Liver (tissue), 3 donors: ENCODE results near the gene DNAJC10.

Experiments used
- EGR1 ChIP-seq, 2 donors: IDR thresholded peaks; 2 replicates each; pipeline ENCODE4 v1.6.1; 2016 to 2018; ENCODE audit warnings: antibody characterized with exemption in 2 of 2, low read depth in 2 of 2
- FOXA1 ChIP-seq: IDR thresholded peaks from 2 replicates; pipeline ENCODE4 v1.6.1; 2016; ENCODE audit warnings: antibody characterized with exemption
- GABPA ChIP-seq, 2 donors: IDR thresholded peaks in 1 of 2; conservative IDR thresholded peaks in 1 of 2; 2 replicates each; pipeline ENCODE4 v1.6.1; 2016; ENCODE audit warnings: antibody characterized with exemption in 2 of 2, mild to moderate bottlenecking in 1 of 2, moderate library complexity in 1 of 2
- HNF4A ChIP-seq, 2 donors: conservative IDR thresholded peaks; 2 replicates each; pipeline ENCODE4 v1.6.1; 2016; ENCODE audit warnings: antibody characterized with exemption in 2 of 2, mild to moderate bottlenecking in 2 of 2
- MAX ChIP-seq: IDR thresholded peaks from 2 replicates; pipeline ENCODE4 v1.6.1; 2016; ENCODE audit warnings: antibody characterized with exemption
- NR2F2 ChIP-seq: IDR thresholded peaks from 2 replicates; pipeline ENCODE4 v1.6.1; 2016; ENCODE audit warnings: antibody characterized with exemption
- RAD21 ChIP-seq, 2 donors: IDR thresholded peaks; 2 replicates each; pipeline ENCODE4 v1.6.1; 2016; ENCODE audit warnings: antibody characterized with exemption in 2 of 2, mild to moderate bottlenecking in 2 of 2
- REST ChIP-seq: IDR thresholded peaks from 2 replicates; pipeline ENCODE4 v1.6.1; 2016; ENCODE audit warnings: antibody characterized with exemption, mild to moderate bottlenecking
- RXRA ChIP-seq, 2 donors: IDR thresholded peaks; 2 replicates each; pipeline ENCODE4 v1.6.1; 2017 to 2018; ENCODE audit warnings: antibody characterized with exemption in 2 of 2, mild to moderate bottlenecking in 1 of 2
- SP1 ChIP-seq: IDR thresholded peaks from 2 replicates; pipeline ENCODE4 v1.6.1; 2018; ENCODE audit warnings: antibody characterized with exemption, mild to moderate bottlenecking
- TAF1 ChIP-seq: conservative IDR thresholded peaks from 2 replicates; pipeline ENCODE4 v1.6.1; 2016; ENCODE audit warnings: antibody characterized with exemption, mild to moderate bottlenecking
- ZBTB33 ChIP-seq: IDR thresholded peaks from 2 replicates; pipeline ENCODE4 v1.6.1; 2016; ENCODE audit warnings: antibody characterized with exemption
- TF ChIP-seq, protein P1 (sequence below): fragments of 150-350 bp; IDR thresholded peaks from 2 replicates; pipeline ENCODE4 v1.5.1; 2017; ENCODE audit warnings: improper control_type of control experiment, low read depth, low read length; ENCODE audit not compliant: missing input control
- TF ChIP-seq, protein P2 (sequence below): IDR thresholded peaks from 2 replicates; pipeline ENCODE4 v1.6.1; 2016; ENCODE audit warnings: antibody characterized with exemption
- donor health status: healthy.
- donor health status: healthy.

- TF ChIP-seq, protein P1, sequence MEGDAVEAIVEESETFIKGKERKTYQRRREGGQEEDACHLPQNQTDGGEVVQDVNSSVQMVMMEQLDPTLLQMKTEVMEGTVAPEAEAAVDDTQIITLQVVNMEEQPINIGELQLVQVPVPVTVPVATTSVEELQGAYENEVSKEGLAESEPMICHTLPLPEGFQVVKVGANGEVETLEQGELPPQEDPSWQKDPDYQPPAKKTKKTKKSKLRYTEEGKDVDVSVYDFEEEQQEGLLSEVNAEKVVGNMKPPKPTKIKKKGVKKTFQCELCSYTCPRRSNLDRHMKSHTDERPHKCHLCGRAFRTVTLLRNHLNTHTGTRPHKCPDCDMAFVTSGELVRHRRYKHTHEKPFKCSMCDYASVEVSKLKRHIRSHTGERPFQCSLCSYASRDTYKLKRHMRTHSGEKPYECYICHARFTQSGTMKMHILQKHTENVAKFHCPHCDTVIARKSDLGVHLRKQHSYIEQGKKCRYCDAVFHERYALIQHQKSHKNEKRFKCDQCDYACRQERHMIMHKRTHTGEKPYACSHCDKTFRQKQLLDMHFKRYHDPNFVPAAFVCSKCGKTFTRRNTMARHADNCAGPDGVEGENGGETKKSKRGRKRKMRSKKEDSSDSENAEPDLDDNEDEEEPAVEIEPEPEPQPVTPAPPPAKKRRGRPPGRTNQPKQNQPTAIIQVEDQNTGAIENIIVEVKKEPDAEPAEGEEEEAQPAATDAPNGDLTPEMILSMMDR, result no peak
- TF ChIP-seq RXRA (IDR thresholded peaks at IDR 0.05), result no peak
- no peak for TF ChIP-seq REST
- TF ChIP-seq SP1, result no peak
- no peak for TF ChIP-seq TAF1
- TF ChIP-seq EGR1 (IDR thresholded peaks at IDR 0.05; ENCODE audit: low read depth in 2 of 2), result no peak
- TF ChIP-seq, protein P2, sequence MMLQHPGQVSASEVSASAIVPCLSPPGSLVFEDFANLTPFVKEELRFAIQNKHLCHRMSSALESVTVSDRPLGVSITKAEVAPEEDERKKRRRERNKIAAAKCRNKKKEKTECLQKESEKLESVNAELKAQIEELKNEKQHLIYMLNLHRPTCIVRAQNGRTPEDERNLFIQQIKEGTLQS, result no peak
- no peak for TF ChIP-seq NR2F2
- TF ChIP-seq FOXA1, result no peak
- TF ChIP-seq HNF4A (conservative IDR thresholded peaks at IDR 0.05), result no peak
- no peak for TF ChIP-seq GABPA (IDR thresholded peaks at IDR 0.05 in 1 of 2, conservative IDR thresholded peaks at IDR 0.05 in 1 of 2)
- TF ChIP-seq RAD21 (IDR thresholded peaks at IDR 0.05), result no peak
- TF ChIP-seq MAX, result no peak
- no peak for TF ChIP-seq ZBTB33
These were observed 1.8 kb downstream of the DNAJC10 start for GRCh38 chr2:182717816-182718215.
